Neural cell (in vitro differentiated cells): Measurements from ENCODE around the gene MACROH2A1. TPM values are rescaled to one million over a fixed set of nuclear protein-coding genes. Genes with fewer than 3 reads are reported as not detected.

ENCODE experiments used
- H2AFZ ChIP-seq: fragments of 200-600, 300-800 bp; sonication (generic), shearing (Covaris generic); 2 replicates; pipeline ENCODE4 v1.6.0; 2014; ENCODE audit warnings: low read depth, mild to moderate bottlenecking, antibody characterized with exemption, low read length, moderate library complexity
- H3F3A ChIP-seq: fragments of 200-600 bp; shearing (Covaris generic); 2 replicates; pipeline ENCODE4 v1.6.1; 2016; ENCODE audit warnings: mild to moderate bottlenecking, moderate library complexity, mixed read lengths, antibody characterized with exemption, low read length; ENCODE audit not compliant: insufficient read depth, poor library complexity, severe bottlenecking
- H3K27ac ChIP-seq: fragments of 200-600, 300-800 bp; sonication (generic), shearing (Covaris generic); 2 replicates; pipeline ENCODE4 v1.5.1; 2014; ENCODE audit warnings: mild to moderate bottlenecking, low read length, moderate library complexity
- H3K27me3 ChIP-seq: fragments of 300-800, 200-600 bp; sonication (generic), shearing (Covaris generic); 2 replicates; pipeline ENCODE4 v1.6.0; 2014; ENCODE audit warnings: mild to moderate bottlenecking, low read depth, low read length, moderate library complexity; ENCODE audit not compliant: insufficient read depth
- H3K36me3 ChIP-seq: fragments of 300-800, 200-600 bp; sonication (generic), shearing (Covaris generic); 2 replicates; pipeline ENCODE4 v1.5.1; 2014; ENCODE audit warnings: mild to moderate bottlenecking, antibody characterized with exemption, low read length, moderate library complexity; ENCODE audit not compliant: insufficient read depth
- H3K4me2 ChIP-seq: fragments of 300-800, 200-600 bp; sonication (generic), shearing (Covaris generic); 2 replicates; pipeline ENCODE4 v1.6.0; 2014; ENCODE audit warnings: mild to moderate bottlenecking, low read length
- H3K4me3 ChIP-seq: fragments of 300-800, 200-600 bp; sonication (generic), shearing (Covaris generic); 2 replicates; pipeline ENCODE4 v1.5.1; 2014; ENCODE audit warnings: mild to moderate bottlenecking, low read length, moderate library complexity
- H3K79me2 ChIP-seq: fragments of 200-600 bp; shearing (Covaris generic); replicated peaks from 2 replicates; pipeline ENCODE4 v1.6.0; 2014; ENCODE audit warnings: mild to moderate bottlenecking, low read length, moderate library complexity; ENCODE audit not compliant: insufficient read depth
- H3K9ac ChIP-seq: fragments of 300-800, 200-600 bp; sonication (generic), shearing (Covaris generic); 2 replicates; pipeline ENCODE4 v1.6.1; 2016; ENCODE audit warnings: mild to moderate bottlenecking, low read length, mixed read lengths
- H3K9me2 ChIP-seq: fragments of 200-600 bp; shearing (Covaris generic); 2 replicates; pipeline ENCODE4 v1.6.1; 2016; ENCODE audit warnings: mild to moderate bottlenecking, low read length, mixed read lengths; ENCODE audit not compliant: insufficient read depth
- H3K9me3 ChIP-seq: fragments of 200-600, 300-800 bp; sonication (generic), shearing (Covaris generic); 2 replicates; pipeline ENCODE4 v1.6.1; 2016; ENCODE audit warnings: mild to moderate bottlenecking, mixed run types, low read length, moderate library complexity, mixed read lengths
- H4K20me1 ChIP-seq: fragments of 200-600 bp; shearing (Covaris generic); 2 replicates; pipeline ENCODE4 v1.6.1; 2016; ENCODE audit warnings: mild to moderate bottlenecking, mixed run types; ENCODE audit not compliant: insufficient read depth
- EP300 ChIP-seq: fragments of 450-650 bp; conservative IDR thresholded peaks from 2 replicates; pipeline ENCODE4 v1.6.1; 2014; ENCODE audit warnings: antibody characterized with exemption, mild to moderate bottlenecking, moderate library complexity; ENCODE audit not compliant: poor library complexity, severe bottlenecking
- EZH2 ChIP-seq: fragments of 200-600, 300-800 bp; shearing (Covaris generic), sonication (generic); IDR thresholded peaks from 2 replicates; pipeline ENCODE4 v1.6.1; 2014; ENCODE audit warnings: antibody characterized with exemption, low read length, borderline replicate concordance, mild to moderate bottlenecking; ENCODE audit not compliant: insufficient read depth, poor library complexity, severe bottlenecking
- MXI1 ChIP-seq: fragments of 450-650 bp; conservative IDR thresholded peaks from 2 replicates; pipeline ENCODE4 v1.6.1; 2014; ENCODE audit warnings: antibody characterized with exemption, mild to moderate bottlenecking; ENCODE audit not compliant: poor library complexity, severe bottlenecking
- POLR2AphosphoS5 ChIP-seq: IDR thresholded peaks from 2 replicates; pipeline ENCODE4 v1.6.1; 2012
- RAD21 ChIP-seq: fragments of 450-650 bp; conservative IDR thresholded peaks from 2 replicates; pipeline ENCODE4 v1.6.1; 2014; ENCODE audit warnings: antibody characterized with exemption, mild to moderate bottlenecking, moderate library complexity
- SMC3 ChIP-seq: fragments of 450-650 bp; conservative IDR thresholded peaks from 2 replicates; pipeline ENCODE4 v1.6.1; 2014; ENCODE audit warnings: antibody characterized with exemption, mild to moderate bottlenecking, moderate library complexity; ENCODE audit not compliant: poor library complexity
- TAF1 ChIP-seq: IDR thresholded peaks from 2 replicates; pipeline ENCODE4 v1.6.1; 2012; ENCODE audit warnings: low read depth
- polyA plus RNA-seq: library from polyadenylated mRNA; depleted of rRNA; stranded (reverse); fragments of >200 nt; gene quantifications from 2 replicates; pipeline ENCODE4 v1.2.3, GENCODE V29; 2014
- TF ChIP-seq, protein P1 (sequence below): IDR thresholded peaks from 2 replicates; pipeline ENCODE4 v1.6.1; 2012; ENCODE audit warnings: borderline replicate concordance
- TF ChIP-seq, protein P2 (sequence below): fragments of 450-650 bp; IDR thresholded peaks from 2 replicates; pipeline ENCODE4 v1.5.1; 2014; ENCODE audit warnings: antibody characterized with exemption, mild to moderate bottlenecking, moderate library complexity; ENCODE audit not compliant: poor library complexity, severe bottlenecking

MACROH2A1 gene
- polyA plus RNA-seq, 1 donor from 2014 or later: 351 TPM

DNA sequence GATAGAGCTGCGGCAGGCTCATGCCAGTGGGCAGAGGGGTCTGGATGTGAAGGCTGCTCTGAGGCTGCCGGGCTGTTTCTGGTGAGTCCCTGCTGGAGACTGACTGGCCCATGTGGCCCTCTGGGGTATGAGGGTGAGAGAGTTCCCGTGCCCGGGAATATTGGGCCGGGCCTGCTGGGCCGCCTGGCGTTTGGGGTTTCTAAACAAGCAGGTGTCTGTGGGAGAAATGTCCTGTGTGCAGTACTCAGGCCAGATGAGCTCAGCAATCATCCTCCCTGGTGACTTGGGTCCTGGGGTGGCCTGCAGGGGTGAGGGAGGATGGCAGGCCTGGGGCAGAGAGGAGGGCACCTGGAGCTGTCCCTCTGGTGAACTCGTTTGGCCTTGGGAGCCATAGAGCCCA lies 74.9 kb downstream of the MACROH2A1 start:
- Histone ChIP-seq H3K9me2 (no peaks in the 10 kb centered on the region), H3K79me2 (no peaks in the 10 kb centered on the region), H3K27me3 (no peaks in the 10 kb centered on the region), H3K9ac (no peak overlapping the region), H3K36me3 (no peaks in the 10 kb centered on the region), H3K27ac (no peak overlapping the region), H3K4me2 (no peak overlapping the region), H3K4me3 (no peak overlapping the region), H3F3A (no peaks in the 10 kb centered on the region), H2AFZ (no peak overlapping the region), H4K20me1 (no peaks in the 10 kb centered on the region), H3K9me3 (no peaks in the 10 kb centered on the region)
- TF ChIP-seq MXI1 (no peak), SMC3 (no peak), POLR2AphosphoS5 (no peak), EP300 (no peak), EZH2 (no peak)
- TF ChIP-seq, protein P1, sequence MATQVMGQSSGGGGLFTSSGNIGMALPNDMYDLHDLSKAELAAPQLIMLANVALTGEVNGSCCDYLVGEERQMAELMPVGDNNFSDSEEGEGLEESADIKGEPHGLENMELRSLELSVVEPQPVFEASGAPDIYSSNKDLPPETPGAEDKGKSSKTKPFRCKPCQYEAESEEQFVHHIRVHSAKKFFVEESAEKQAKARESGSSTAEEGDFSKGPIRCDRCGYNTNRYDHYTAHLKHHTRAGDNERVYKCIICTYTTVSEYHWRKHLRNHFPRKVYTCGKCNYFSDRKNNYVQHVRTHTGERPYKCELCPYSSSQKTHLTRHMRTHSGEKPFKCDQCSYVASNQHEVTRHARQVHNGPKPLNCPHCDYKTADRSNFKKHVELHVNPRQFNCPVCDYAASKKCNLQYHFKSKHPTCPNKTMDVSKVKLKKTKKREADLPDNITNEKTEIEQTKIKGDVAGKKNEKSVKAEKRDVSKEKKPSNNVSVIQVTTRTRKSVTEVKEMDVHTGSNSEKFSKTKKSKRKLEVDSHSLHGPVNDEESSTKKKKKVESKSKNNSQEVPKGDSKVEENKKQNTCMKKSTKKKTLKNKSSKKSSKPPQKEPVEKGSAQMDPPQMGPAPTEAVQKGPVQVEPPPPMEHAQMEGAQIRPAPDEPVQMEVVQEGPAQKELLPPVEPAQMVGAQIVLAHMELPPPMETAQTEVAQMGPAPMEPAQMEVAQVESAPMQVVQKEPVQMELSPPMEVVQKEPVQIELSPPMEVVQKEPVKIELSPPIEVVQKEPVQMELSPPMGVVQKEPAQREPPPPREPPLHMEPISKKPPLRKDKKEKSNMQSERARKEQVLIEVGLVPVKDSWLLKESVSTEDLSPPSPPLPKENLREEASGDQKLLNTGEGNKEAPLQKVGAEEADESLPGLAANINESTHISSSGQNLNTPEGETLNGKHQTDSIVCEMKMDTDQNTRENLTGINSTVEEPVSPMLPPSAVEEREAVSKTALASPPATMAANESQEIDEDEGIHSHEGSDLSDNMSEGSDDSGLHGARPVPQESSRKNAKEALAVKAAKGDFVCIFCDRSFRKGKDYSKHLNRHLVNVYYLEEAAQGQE: no peak
- TF ChIP-seq, protein P2, sequence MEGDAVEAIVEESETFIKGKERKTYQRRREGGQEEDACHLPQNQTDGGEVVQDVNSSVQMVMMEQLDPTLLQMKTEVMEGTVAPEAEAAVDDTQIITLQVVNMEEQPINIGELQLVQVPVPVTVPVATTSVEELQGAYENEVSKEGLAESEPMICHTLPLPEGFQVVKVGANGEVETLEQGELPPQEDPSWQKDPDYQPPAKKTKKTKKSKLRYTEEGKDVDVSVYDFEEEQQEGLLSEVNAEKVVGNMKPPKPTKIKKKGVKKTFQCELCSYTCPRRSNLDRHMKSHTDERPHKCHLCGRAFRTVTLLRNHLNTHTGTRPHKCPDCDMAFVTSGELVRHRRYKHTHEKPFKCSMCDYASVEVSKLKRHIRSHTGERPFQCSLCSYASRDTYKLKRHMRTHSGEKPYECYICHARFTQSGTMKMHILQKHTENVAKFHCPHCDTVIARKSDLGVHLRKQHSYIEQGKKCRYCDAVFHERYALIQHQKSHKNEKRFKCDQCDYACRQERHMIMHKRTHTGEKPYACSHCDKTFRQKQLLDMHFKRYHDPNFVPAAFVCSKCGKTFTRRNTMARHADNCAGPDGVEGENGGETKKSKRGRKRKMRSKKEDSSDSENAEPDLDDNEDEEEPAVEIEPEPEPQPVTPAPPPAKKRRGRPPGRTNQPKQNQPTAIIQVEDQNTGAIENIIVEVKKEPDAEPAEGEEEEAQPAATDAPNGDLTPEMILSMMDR: no peak

GRCh38 chr5:135323701-135324132 lies 75.3 kb downstream of the MACROH2A1 start:
- Histone ChIP-seq H3F3A (no peaks in the 10 kb centered on the region), H3K36me3 (no peaks in the 10 kb centered on the region), H3K9me3 (no peaks in the 10 kb centered on the region), H3K4me3 (no peak overlapping the region), H3K4me2 (no peak overlapping the region), H4K20me1 (no peaks in the 10 kb centered on the region), H3K27ac (no peak overlapping the region), H3K9me2 (no peaks in the 10 kb centered on the region), H3K9ac (no peak overlapping the region), H3K27me3 (no peaks in the 10 kb centered on the region), H2AFZ (no peak overlapping the region), H3K79me2 (no peaks in the 10 kb centered on the region)
- TF ChIP-seq SMC3 (no peak), MXI1 (no peak), RAD21 (no peak), EZH2 (no peak), POLR2AphosphoS5 (no peak), TAF1 (no peak), EP300 (no peak)
- TF ChIP-seq, protein P2: no peak
- TF ChIP-seq, protein P1: no peak
